Cardiac muscle cell (in vitro differentiated cells and primary cell): Measurements from ENCODE around the gene DNAJC10. TPM values are rescaled to one million over a fixed set of nuclear protein-coding genes. Genes with fewer than 3 reads are reported as not detected.

ENCODE experiments used
- DNase-seq, 2 donors: peaks; one replicate each; pipeline versions ENCODE4 v3.0.0 to v3.0.0-alpha.2; 2010 to 2017; ENCODE audit warnings: low read depth in 1 of 2, low spot score in 1 of 2
- H3K27ac ChIP-seq: fragments of 200-600 bp; sonication (generic); 2 replicates; pipeline ENCODE4 v1.5.1; 2016
- H3K27me3 ChIP-seq: fragments of 200-600 bp; sonication (generic); 2 replicates; pipeline ENCODE4 v1.6.0; 2016; ENCODE audit warnings: control low read depth
- H3K36me3 ChIP-seq: fragments of 200-600 bp; sonication (generic); 2 replicates; pipeline ENCODE4 v1.5.1; 2016; ENCODE audit warnings: control low read depth
- H3K4me1 ChIP-seq: fragments of 200-600 bp; sonication (generic); 2 replicates; pipeline ENCODE4 v1.8.1; 2017; ENCODE audit warnings: low read depth, mild to moderate bottlenecking, mixed run types
- H3K4me3 ChIP-seq: fragments of 200-600 bp; sonication (generic); 2 replicates; pipeline ENCODE4 v1.5.1; 2016; ENCODE audit warnings: mild to moderate bottlenecking
- H3K9me3 ChIP-seq: fragments of 200-600 bp; sonication (generic); 2 replicates; pipeline ENCODE4 v1.5.1; 2017; ENCODE audit warnings: low read depth, mild to moderate bottlenecking, control low read depth
- CTCF ChIP-seq: IDR thresholded peaks from 2 replicates; pipeline ENCODE4 v1.5.1; 2012; ENCODE audit warnings: low read depth, mild to moderate bottlenecking, low read length
- polyA plus RNA-seq: library from polyadenylated mRNA; unstranded; fragments of >200 nt; fragmentation: Nextera tagmentation; extraction: Ambion mirVana; gene quantifications from 2 replicates; pipeline ENCODE4 v1.2.1, GENCODE V29; 2016
- total RNA-seq: library from RNA; depleted of rRNA; stranded (reverse); fragments of >200 nt; gene quantifications from 2 replicates; pipeline ENCODE4 v1.2.3, GENCODE V29; 2016

DNAJC10 gene
- total and polyA plus RNA-seq, 2 experiments from 2014 or later = 84.7 to 95.8 TPM

- no peaks in the 10 kb centered on the region for H3K27me3 ChIP-seq
- H3K4me1 ChIP-seq = peaks cover 28% of the 10 kb centered on the region
- H3K36me3 ChIP-seq = no peaks in the 10 kb centered on the region
- no peaks in the 10 kb centered on the region for H3K9me3 ChIP-seq
- TF ChIP-seq CTCF = no peak
- no peak for DNase-seq
- no peak overlapping the region for H3K4me3 ChIP-seq
- no peak overlapping the region for H3K27ac ChIP-seq
Measured at GRCh38 chr2:182819412-182819811, 103.4 kb downstream of the DNAJC10 start.

- no peak for TF ChIP-seq CTCF
- no peak for DNase-seq
- Histone ChIP-seq H3K27ac (no peak overlapping the region), H3K9me3 (no peaks in the 10 kb centered on the region), H3K36me3 (no peaks in the 10 kb centered on the region), H3K27me3 (no peaks in the 10 kb centered on the region), H3K4me1 (peaks cover 28% of the 10 kb centered on the region), H3K4me3 (no peak overlapping the region)
Measured at GRCh38 chr2:182821182-182821581, 105.1 kb downstream of the DNAJC10 start.

GRCh38 chr2:182822733-182823132 lies 106.7 kb downstream of the DNAJC10 start:
- no peak for DNase-seq

GRCh38 chr2:182824056-182824766 lies 108.2 kb downstream of the DNAJC10 start:
- DNase-seq = no peak
- no peaks in the 10 kb centered on the region for H3K27me3 ChIP-seq
- no peak overlapping the region for H3K27ac ChIP-seq
- no peak for TF ChIP-seq CTCF
- peaks cover under 1% of the 10 kb centered on the region for H3K4me1 ChIP-seq
- H3K4me3 ChIP-seq = no peak overlapping the region
- no peaks in the 10 kb centered on the region for H3K36me3 ChIP-seq
- no peaks in the 10 kb centered on the region for H3K9me3 ChIP-seq

More at GRCh38 chr2:182822733-182823132, 106.7 kb downstream of the DNAJC10 start:
- H3K9me3 ChIP-seq = no peaks in the 10 kb centered on the region
- no peaks in the 10 kb centered on the region for H3K27me3 ChIP-seq
- H3K36me3 ChIP-seq = no peaks in the 10 kb centered on the region
- H3K27ac ChIP-seq = no peak overlapping the region
- peaks cover 14% of the 10 kb centered on the region for H3K4me1 ChIP-seq
- H3K4me3 ChIP-seq = no peak overlapping the region
- TF ChIP-seq CTCF = no peak

GRCh38 chr2:182824767-182825158 lies 108.7 kb downstream of the DNAJC10 start:
- H3K27me3 ChIP-seq = no peaks in the 10 kb centered on the region
- no peak overlapping the region for H3K4me3 ChIP-seq
- H3K36me3 ChIP-seq = no peaks in the 10 kb centered on the region
- no peak overlapping the region for H3K27ac ChIP-seq
- no peak for DNase-seq
- no peaks in the 10 kb centered on the region for H3K4me1 ChIP-seq
- no peaks in the 10 kb centered on the region for H3K9me3 ChIP-seq
- no peak for TF ChIP-seq CTCF
